ENCODE results near the gene AFTPH. TPM values are rescaled to one million over a fixed set of nuclear protein-coding genes. Genes with fewer than 3 reads are reported as not detected.

Gene AFTPH
- polyA plus RNA-seq, 1 experiment: 22.0 TPM

DNA sequence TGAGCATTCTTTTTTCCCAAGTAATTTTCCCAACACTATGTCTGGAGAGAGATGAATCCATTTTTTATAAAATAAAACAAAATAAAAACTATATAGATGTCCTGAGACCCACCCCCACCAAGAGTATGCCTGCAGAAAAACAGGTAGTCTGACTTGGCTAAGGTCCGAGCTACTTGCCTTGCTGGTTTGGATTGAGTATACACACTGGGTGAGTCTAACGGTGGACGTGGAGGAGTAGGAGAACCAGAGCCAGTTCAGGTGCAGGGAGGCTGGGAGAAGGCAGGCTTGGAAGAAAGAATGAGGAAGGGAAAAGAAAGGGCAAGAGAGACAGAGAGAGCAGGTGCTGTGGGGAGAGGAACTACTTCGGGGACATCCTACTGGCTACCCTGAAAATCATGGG is 21.3 kb upstream of the AFTPH start:
- TF ChIP-seq, protein P1, sequence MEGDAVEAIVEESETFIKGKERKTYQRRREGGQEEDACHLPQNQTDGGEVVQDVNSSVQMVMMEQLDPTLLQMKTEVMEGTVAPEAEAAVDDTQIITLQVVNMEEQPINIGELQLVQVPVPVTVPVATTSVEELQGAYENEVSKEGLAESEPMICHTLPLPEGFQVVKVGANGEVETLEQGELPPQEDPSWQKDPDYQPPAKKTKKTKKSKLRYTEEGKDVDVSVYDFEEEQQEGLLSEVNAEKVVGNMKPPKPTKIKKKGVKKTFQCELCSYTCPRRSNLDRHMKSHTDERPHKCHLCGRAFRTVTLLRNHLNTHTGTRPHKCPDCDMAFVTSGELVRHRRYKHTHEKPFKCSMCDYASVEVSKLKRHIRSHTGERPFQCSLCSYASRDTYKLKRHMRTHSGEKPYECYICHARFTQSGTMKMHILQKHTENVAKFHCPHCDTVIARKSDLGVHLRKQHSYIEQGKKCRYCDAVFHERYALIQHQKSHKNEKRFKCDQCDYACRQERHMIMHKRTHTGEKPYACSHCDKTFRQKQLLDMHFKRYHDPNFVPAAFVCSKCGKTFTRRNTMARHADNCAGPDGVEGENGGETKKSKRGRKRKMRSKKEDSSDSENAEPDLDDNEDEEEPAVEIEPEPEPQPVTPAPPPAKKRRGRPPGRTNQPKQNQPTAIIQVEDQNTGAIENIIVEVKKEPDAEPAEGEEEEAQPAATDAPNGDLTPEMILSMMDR (IDR thresholded peaks at IDR 0.05; ENCODE audit: low read depth, low read length): no peak
- Histone ChIP-seq H3K9me3 (ENCODE audit: control insufficient read depth, insufficient read depth, low read length) (no peaks in the 10 kb centered on the region), H3K4me3 (ENCODE audit: low read depth, low read length) (no peak overlapping the region), H3K27ac (ENCODE audit: low read depth, low read length) (no peak overlapping the region), H3K27me3 (ENCODE audit: control insufficient read depth, insufficient read depth, low read length) (peaks cover 30% of the 10 kb centered on the region)
- no peak for DNase-seq (ENCODE audit: low read depth, low spot score)
- ChIA-PET CTCF (interaction anchor here (1.1 to 1.3 kb wide), 2 partner anchors 15 to 172 kb away, joined by 3 read pairs; no protein-coding TSS in a partner anchor), POLR2A (no interaction called here)

DNA sequence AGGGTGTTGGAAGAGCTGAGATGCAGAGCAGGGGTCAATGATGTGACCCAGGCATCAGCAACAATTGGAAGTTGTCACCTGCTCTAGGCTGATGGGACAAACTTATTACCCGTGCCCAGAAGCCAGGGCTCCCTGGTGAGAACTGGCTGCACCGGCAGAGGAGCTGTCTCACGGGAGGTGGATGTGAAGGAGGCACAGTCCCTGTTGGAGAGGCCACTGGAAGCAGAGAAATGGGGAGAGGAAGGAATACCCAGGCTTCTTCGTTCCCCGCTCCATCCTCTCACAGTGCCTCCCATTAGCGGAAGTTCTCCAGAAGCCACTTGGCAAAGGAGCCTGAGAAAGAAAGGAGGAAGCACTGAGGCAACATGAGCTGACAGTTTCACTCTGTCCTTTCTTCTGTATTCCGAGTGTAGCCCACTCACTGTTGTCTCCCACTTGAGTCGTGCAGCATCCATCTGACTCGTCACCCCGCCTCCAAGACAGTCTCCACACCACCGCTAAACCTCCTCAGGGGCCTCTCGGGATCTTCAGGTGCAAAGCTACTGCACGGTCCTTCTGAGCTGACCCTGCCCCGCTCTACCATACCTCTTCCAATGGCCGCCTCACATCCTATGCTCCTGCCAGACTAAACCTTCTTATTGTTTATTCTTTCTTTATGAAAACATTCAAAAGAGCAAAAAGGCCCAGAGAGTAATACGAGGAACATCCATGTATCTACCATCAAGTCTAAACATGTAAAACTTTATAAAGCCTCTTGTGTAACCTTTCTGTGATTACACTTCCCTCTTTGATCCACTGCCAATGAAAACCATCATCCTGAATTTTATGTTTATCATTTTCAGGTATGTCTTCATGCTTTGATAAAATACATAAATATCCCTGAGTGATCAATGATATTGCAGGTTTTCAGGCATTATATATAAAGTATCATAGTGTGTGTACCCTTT is 19.1 kb upstream of the AFTPH start:
- H3K4me3 ChIP-seq (ENCODE audit: low read depth, low read length): no peak overlapping the region
- TF ChIP-seq, protein P1 (IDR thresholded peaks at IDR 0.05; ENCODE audit: low read depth, low read length): no peak
- POLR2A ChIA-PET: no interaction called here
- no peak overlapping the region for H3K27ac ChIP-seq (ENCODE audit: low read depth, low read length)
- no peak for DNase-seq (ENCODE audit: low read depth, low spot score)
- peaks cover 18% of the 10 kb centered on the region for H3K27me3 ChIP-seq (ENCODE audit: control insufficient read depth, insufficient read depth, low read length)
- no peaks in the 10 kb centered on the region for H3K9me3 ChIP-seq (ENCODE audit: control insufficient read depth, insufficient read depth, low read length)
- CTCF ChIA-PET: interaction anchor here (0.6 to 2.6 kb wide), 2 partner anchors 17 to 456 kb away, joined by 3 to 12 read pairs; no protein-coding TSS in a partner anchor

DNA sequence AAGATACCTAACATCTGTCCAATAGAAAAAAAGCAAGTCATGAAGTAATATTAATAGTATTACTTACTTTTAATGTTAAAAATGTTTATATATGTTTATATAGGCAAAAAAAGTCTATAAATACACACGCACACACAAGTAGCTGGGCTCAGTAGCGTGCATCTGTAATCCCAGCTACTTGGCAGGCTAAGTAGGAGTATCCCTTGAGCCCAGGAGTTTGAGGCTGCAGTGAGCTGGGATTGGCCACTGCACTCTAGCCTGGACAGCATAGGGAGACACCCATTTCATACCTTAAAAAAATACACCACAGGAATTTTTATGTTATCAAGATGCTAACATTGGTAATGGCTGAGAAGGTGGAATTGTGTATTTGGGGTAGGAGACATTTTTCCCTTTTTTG is 17.4 kb upstream of the AFTPH start:
- no peak overlapping the region for H3K4me3 ChIP-seq (ENCODE audit: low read depth, low read length)
- TF ChIP-seq, protein P1 (IDR thresholded peaks at IDR 0.05; ENCODE audit: low read depth, low read length): no peak
- CTCF ChIA-PET: interaction anchor here (1.2 kb wide), 1 partner anchor 18 kb away, joined by 3 read pairs; no protein-coding TSS in a partner anchor
- H3K9me3 ChIP-seq (ENCODE audit: control insufficient read depth, insufficient read depth, low read length): no peaks in the 10 kb centered on the region
- POLR2A ChIA-PET: no interaction called here
- H3K27ac ChIP-seq (ENCODE audit: low read depth, low read length): no peak overlapping the region
- no peak for DNase-seq (ENCODE audit: low read depth, low spot score)
- peaks cover 15% of the 10 kb centered on the region for H3K27me3 ChIP-seq (ENCODE audit: control insufficient read depth, insufficient read depth, low read length)

DNA sequence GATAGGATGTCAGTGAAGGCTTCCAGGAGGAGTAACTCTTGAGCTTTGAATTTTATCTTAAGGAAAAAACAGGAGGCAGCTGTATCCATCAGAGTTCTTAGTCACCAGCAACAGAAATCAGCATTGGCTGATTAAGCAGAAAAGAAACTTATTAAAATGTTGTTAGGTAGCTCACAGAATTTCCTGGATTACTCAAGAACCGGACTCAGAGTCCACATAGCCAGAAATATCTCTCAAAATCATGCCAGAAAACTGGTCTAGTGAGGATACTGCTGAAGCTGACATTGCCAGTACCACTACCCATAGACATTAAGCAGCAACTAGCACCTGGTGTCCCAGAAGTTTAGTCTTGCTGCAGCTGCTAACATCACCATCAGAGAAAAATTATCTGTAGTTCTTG is 10.1 kb upstream of the AFTPH start:
- Histone ChIP-seq H3K27ac (ENCODE audit: low read depth, low read length) (no peak overlapping the region), H3K27me3 (ENCODE audit: control insufficient read depth, insufficient read depth, low read length) (peaks cover 19% of the 10 kb centered on the region), H3K4me3 (ENCODE audit: low read depth, low read length) (no peak overlapping the region), H3K9me3 (ENCODE audit: control insufficient read depth, insufficient read depth, low read length) (no peaks in the 10 kb centered on the region)
- no peak for DNase-seq (ENCODE audit: low read depth, low spot score)
- CTCF ChIA-PET: interaction anchor here (1.8 to 1.9 kb wide), 2 partner anchors 9 to 183 kb away, joined by 10 to 11 read pairs; no protein-coding TSS in a partner anchor
- POLR2A ChIA-PET: no interaction called here
- TF ChIP-seq, protein P1 (IDR thresholded peaks at IDR 0.05; ENCODE audit: low read depth, low read length): no peak

DNA sequence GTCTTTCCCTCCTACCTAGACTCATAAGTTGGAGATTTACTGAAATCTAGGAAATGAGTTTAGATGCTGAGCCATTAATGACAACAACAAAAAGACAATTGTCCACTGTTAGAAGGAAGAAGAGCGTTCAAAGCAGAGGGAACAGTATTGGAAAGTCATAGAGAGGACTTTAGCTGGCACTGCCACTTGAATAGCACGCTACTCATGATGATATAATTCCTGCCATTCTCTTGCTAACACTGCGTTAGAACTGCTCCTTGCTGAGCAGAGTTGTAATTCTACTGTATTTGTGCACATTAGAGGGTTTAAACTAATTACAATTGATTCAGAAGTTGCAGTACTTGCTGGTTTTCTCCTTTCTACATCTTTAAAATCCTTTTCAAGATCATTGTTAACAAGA is 9.0 kb upstream of the AFTPH start:
- TF ChIP-seq, protein P1 (IDR thresholded peaks at IDR 0.05; ENCODE audit: low read depth, low read length): no peak
- DNase-seq (ENCODE audit: low read depth, low spot score): no peak
- ChIA-PET CTCF (interaction anchor here (1.8 to 1.9 kb wide), 2 partner anchors 8 to 185 kb away, joined by 10 to 11 read pairs; no protein-coding TSS in a partner anchor), POLR2A (no interaction called here)
- no peak overlapping the region for H3K4me3 ChIP-seq (ENCODE audit: low read depth, low read length)
- H3K9me3 ChIP-seq (ENCODE audit: control insufficient read depth, insufficient read depth, low read length): no peaks in the 10 kb centered on the region
- no peak overlapping the region for H3K27ac ChIP-seq (ENCODE audit: low read depth, low read length)
- peaks cover 22% of the 10 kb centered on the region for H3K27me3 ChIP-seq (ENCODE audit: control insufficient read depth, insufficient read depth, low read length)
